KBM-7 (cell line): ENCODE data around the gene MAMDC4.
"Not testable (repeated sequence)": the region's sequence is repeated elsewhere in the genome, so short reads cannot be mapped to it uniquely, and the experiment has no call there.

Source experiments
- DNase-seq: peaks from one replicate; pipeline ENCODE4 v3.0.0-alpha.2; 2015
- in situ Hi-C: fragments of 300-500 bp; cut with MboI; formaldehyde crosslinking; loops from 2 replicates; pipeline ENCODE4 v1.14.3; 2020; ENCODE audit warnings: low sequenced_read_pairs, low pct_unique_long_range_greater_than_20kb, mixed read lengths

The MAMDC4 gene

GRCh38 chr9:136823136-136824046 lies 28.8 kb upstream of the MAMDC4 start:
- in situ Hi-C loops, result no loop called here
- DNase-seq, result no peak

GRCh38 chr9:136824496-136825225 lies 27.5 kb upstream of the MAMDC4 start:
- in situ Hi-C loops, result no loop called here
- DNase-seq, result no peak

DNA sequence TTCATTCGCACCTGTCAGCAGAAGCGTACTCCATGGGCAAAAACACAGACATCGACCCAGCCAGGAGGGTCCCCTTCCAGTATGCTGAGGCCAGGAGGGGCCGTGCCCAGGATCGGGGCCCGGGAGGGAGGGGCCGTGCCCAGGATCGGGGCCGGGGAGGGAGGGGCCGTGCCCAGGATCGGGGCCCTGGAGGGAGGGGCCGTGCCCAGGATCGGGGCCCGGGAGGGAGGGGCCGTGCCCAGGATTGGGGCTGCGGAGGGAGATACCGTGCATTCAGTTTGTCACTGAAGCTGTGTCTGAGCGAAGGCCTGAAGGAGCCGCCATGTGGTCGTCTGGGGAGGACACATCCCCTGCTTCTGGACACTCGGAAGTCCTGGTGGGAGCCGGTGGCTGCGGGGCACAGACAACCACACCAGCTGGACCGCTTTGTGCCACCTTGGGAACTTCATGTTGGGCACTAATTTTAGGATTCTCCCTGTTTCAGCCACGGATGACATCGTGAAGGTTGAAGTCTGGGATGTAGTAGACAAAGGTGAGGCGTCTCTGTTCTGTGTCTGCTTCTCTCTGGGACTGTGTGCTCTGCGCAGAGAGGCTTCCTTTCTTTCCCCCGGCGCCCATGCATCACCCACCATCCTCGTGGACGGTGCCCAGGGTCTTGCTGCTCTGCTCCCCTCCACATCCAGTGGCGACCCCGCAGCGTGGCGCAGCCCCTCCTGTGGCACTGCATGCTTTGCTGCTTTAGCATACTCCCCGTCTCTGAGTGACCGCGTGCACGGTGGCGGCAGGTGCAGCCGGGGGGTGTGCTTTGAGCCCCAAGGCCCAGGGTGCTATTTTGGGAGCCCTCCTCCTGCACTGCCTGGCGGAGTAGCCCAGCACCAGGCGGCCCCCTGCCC lies 26.6 kb upstream of the MAMDC4 start:
- DNase-seq, result no peak
- in situ Hi-C loops, result no loop called here

GRCh38 chr9:136826188-136826541 lies 26.0 kb upstream of the MAMDC4 start:
- no peak for DNase-seq
- in situ Hi-C loops, result no loop called here

DNA sequence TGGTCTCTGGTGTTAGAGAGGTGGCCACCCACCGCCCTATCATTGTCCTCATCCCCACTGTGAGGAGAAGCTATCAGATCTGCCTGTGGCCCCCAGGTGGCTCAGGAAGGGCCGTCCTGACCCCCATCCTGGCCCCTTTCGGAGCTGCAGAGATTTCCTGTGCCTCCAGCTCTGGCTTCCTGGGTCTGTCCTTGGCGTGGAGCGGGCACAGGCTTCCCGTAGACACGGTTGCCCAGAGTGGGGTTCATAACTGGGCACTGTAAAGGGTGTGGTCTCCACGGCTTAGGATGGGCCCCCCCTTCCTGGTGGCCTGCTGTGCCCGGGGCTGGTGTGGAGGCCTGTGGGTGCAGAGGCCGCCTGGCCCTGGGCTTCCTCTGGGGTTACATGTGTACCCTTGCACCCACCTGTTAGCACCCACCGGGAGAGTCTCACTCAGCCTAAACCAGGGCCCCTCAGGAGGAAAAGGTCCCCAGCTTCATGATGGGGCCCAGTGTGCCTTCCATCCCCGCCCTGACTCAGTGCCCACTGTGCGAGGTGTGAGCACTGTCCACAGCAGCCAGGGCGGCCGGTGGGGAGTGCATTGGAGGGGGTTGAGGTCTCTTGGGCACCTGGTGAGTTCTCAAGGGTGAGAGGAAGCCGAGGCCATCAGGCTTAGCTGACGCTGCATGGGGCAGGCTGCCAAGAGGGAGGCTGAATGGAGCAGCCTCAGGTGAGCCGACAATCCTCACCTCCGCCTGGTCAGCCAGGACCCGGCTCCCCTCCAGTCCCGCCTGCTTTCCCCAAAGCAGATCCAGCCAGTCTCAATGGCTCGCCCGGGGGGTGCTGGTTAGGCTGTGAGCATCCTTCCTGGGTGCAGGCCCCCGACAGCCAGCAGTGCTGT lies 25.2 kb upstream of the MAMDC4 start:
- in situ Hi-C loops, result no loop called here
- DNase-seq, result no peak

- DNase-seq, result no peak
- in situ Hi-C loops, result no loop called here
These were observed 24.2 kb upstream of the MAMDC4 start for GRCh38 chr9:136827794-136828473.

DNA sequence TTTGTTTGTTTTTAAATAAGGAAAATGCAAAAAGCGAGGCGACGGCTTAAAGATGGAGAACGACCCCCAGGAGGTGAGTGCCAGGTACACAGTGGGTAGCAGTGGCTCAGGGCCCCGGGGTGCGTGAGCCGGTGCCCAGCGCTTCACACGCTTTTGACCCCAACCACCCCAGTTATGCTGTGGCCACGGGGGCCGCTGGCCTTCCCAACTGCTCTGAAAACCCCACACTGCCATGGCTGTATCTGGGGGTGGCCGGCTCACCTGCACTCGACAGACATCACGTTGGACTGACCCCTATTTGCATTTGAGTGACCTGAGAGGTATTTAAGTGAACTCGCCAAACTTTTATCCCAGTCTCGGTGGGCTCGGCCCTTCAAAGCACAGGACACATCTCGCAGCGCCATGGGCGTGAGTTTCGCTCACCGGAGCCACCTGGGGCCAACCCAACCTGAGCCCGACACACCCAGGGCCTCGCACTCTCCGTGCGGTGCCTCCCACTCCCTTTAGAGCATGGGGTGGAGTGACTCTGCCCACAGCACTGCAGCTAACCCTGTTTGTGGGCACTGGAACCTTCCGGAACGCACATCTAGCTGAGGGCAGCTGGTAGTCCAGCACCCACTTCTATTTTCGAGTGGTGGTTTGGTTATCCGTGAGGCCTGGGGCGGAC lies 23.5 kb upstream of the MAMDC4 start:
- no peak for DNase-seq
- in situ Hi-C loops, result no loop called here

GRCh38 chr9:136829412-136829811 lies 22.7 kb upstream of the MAMDC4 start:
- no peak for DNase-seq
- in situ Hi-C loops, result no loop called here

DNA sequence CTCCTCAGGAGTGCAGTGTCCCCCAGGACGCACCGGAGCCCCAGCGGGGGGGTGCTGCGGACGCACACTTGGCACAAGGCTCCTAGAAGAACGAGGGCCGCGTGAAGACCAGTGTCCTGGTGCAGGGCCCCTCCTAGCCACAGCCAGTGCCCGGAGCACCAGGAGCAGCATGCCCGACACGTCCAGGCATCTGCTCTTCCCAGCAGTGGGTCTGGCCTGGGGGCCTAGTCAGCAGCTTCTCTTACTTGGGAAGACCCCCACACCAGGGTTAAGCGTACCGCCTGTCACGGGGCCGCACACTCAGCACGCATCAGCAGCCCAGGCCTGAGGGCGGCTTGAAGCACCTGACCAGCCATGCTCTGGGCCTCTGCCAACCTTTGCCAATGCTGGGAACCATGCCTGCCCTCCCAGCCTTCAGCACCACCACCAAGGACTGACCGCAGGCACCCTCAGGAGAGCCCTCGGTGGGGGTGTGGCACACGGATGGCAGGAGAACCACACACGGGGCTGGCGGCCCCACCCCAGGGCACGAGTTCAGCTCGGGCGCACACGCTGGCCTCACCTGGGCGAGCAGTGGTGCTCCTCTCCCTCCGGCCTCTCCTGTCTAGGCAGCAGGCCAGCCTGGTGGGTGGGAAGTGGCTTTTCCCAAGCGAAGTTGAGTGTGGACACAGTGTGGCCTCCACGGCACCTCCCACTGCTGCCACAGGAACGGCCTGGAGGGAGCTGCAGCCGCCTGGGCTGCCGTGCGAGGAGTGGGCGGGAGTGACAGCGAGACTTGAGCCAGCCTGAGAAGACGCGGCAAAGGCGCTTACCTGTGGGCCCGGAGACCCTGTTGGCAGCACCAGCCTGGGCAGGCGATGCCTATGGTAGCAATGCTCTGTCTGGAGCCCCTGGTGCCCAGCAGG lies 21.9 kb upstream of the MAMDC4 start:
- in situ Hi-C loops, result no loop called here
- DNase-seq, result no peak

- in situ Hi-C loops, result no loop called here
These were observed 21.0 kb upstream of the MAMDC4 start for GRCh38 chr9:136831002-136831719.

GRCh38 chr9:136831720-136832104 lies 20.4 kb upstream of the MAMDC4 start:
- no peak for DNase-seq
- in situ Hi-C loops, result no loop called here

More at GRCh38 chr9:136831002-136831719, 21.0 kb upstream of the MAMDC4 start:
- no peak for DNase-seq

DNA sequence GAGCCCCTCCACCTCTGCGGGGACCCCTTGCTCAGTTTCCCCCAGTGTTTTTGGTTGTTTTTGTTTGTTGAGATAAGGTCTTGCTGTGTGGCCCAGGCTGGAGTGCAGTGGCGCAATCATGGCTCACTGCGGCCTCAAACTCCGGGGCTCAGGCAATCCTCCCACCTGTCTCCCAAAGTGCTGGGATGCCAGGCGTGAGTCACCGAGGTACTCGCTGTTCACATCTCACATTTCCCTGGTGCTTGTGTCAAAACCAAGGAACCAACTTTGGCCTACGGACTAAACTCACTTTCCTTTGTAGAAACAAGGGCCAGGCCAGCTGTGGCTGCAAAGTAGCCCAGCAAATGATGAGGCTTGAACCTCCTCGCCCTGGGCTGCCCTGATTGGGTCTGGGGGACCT lies 19.6 kb upstream of the MAMDC4 start:
- DNase-seq, result no peak
- in situ Hi-C loops, result no loop called here

DNA sequence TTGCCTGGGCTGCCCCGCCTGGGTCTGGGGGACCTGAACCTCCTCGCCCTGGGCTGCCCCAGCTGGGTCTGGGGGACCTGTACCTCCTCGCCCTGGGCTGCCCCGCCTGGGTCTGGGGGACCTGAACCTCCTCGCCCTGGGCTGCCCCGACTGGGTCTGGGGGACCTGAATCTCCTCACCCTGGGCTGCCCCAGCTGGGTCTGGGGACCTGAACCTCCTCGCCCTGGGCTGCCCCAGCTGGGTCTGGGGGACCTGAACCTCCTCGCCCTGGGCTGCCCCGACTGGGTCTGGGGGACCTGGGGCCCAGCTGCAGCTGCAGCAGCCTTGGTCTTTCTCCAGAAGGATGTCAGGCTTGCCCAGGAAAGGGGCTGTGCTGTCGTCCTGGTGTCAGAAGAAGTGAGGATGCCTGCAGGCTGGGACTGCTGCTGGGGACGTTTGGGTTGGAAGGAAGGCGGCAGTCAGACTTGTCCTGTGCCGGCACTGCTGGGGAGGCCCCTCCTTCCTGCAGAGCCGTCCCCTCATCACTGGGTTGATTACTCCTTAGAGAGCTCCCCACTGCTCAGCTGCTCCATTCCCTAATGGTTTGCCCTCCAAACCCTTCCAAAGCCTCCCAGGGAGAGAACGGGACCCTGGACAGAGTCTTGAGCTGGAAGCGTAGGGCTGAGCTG lies 18.6 kb upstream of the MAMDC4 start:
- in situ Hi-C loops, DNase-seq: not testable (repeated sequence)

- DNase-seq, result no peak
- in situ Hi-C loops, result no loop called here
These were observed 16.8 kb upstream of the MAMDC4 start for GRCh38 chr9:136835162-136835931.
